HUES48 (cell line): Measurements from ENCODE around the gene SLC7A1.

Experiments
- H3K27ac ChIP-seq: one replicate; pipeline ENCODE4 v1.7.0; 2013; ENCODE audit warnings: low read depth, low read length, inconsistent platforms
- H3K27me3 ChIP-seq: 2 replicates; pipeline ENCODE4 v1.6.1; 2013; ENCODE audit warnings: mild to moderate bottlenecking, low read length; ENCODE audit not compliant: control insufficient read depth, insufficient read depth
- H3K36me3 ChIP-seq: 2 replicates; pipeline ENCODE4 v1.6.1; 2013; ENCODE audit warnings: low read length; ENCODE audit not compliant: control insufficient read depth, insufficient read depth
- H3K4me1 ChIP-seq: 2 replicates; pipeline ENCODE4 v1.6.1; 2013; ENCODE audit warnings: mild to moderate bottlenecking, low read length; ENCODE audit not compliant: control insufficient read depth, insufficient read depth
- H3K4me3 ChIP-seq: 2 replicates; pipeline ENCODE4 v1.5.1; 2013; ENCODE audit warnings: mild to moderate bottlenecking, low read depth, low read length
- H3K9ac ChIP-seq: 2 replicates; pipeline ENCODE4 v1.6.1; 2013; ENCODE audit warnings: mild to moderate bottlenecking, low read depth, low read length, moderate library complexity
- H3K9me3 ChIP-seq: 2 replicates; pipeline ENCODE4 v1.6.1; 2013; ENCODE audit warnings: low read length; ENCODE audit not compliant: control insufficient read depth, insufficient read depth

Gene SLC7A1

GRCh38 chr13:29501674-29502073 is 93.8 kb downstream of the SLC7A1 start:
- no peaks in the 10 kb centered on the region for H3K27me3 ChIP-seq
- H3K9me3 ChIP-seq, result no peaks in the 10 kb centered on the region
- no peak overlapping the region for H3K4me3 ChIP-seq
- no peak overlapping the region for H3K27ac ChIP-seq
- peaks cover 7% of the 10 kb centered on the region; the same call in 1 of the 2 replicates for H3K4me1 ChIP-seq
- no peak overlapping the region for H3K9ac ChIP-seq
- no peaks in the 10 kb centered on the region for H3K36me3 ChIP-seq

DNA sequence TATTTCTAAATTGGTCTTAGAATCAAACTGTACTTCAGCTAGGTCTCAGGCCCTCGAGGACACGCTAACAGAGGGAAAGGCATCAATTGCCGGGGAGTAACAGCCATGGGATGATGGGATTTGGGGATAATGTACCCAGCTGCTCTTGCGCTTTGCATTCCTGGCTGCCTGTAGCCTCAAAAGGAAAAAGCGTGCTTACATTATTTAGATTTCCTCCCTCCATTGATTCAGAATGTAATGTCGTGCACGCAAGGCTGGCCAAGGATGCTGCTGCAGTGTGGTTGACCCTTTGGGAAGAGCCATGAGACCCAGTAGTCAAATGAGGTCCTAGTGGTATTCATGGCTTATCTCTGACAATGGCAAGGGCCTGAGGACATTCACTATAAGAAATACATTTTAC is 95.1 kb downstream of the SLC7A1 start:
- H3K4me1 ChIP-seq, result peaks cover 7% of the 10 kb centered on the region; the same call in 1 of the 2 replicates
- no peak overlapping the region for H3K27ac ChIP-seq
- no peaks in the 10 kb centered on the region for H3K27me3 ChIP-seq
- H3K9ac ChIP-seq, result no peak overlapping the region
- H3K9me3 ChIP-seq, result no peaks in the 10 kb centered on the region
- no peak overlapping the region for H3K4me3 ChIP-seq
- no peaks in the 10 kb centered on the region for H3K36me3 ChIP-seq

DNA sequence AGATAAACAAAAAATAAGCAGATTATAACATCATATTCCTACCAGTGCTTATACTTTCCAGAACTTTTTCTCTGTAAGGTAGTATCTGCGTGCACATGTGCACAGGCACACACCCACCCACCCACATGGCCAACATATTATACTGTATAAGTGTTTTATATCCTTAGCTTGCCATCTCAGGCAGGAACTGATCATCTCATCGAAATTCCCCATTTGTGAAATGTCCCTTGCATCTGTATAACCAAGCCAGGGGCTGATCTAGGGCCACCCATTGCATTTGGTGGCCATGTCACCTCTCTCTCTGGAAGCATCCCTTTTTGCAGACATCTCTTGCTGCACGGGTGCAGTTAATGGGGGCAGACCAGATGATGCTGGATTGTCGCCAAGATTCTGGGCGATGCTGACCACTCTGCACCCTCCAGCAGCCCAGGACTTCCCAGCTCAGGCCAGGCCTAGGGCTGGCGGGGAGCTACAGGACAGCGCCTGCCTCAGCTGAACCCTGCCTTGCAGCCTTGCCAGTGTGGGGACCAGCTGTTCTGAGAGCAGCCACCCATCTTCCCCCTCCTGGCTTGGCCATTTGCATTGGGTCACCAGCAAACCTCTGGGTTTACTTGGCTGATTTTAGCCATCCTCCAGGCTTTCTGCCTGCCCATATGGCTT is 95.9 kb downstream of the SLC7A1 start:
- Histone ChIP-seq H3K4me1 (peaks cover 7% of the 10 kb centered on the region; the same call in 1 of the 2 replicates), H3K27ac (no peak overlapping the region), H3K4me3 (no peak overlapping the region), H3K27me3 (no peaks in the 10 kb centered on the region), H3K36me3 (no peaks in the 10 kb centered on the region), H3K9ac (no peak overlapping the region), H3K9me3 (no peaks in the 10 kb centered on the region)

- Histone ChIP-seq H3K9me3 (no peaks in the 10 kb centered on the region), H3K9ac (no peak overlapping the region), H3K4me3 (no peak overlapping the region), H3K4me1 (peaks cover 11% of the 10 kb centered on the region), H3K27ac (no peak overlapping the region), H3K36me3 (no peaks in the 10 kb centered on the region), H3K27me3 (no peaks in the 10 kb centered on the region)
Observed at GRCh38 chr13:29498426-29499040, 97.0 kb downstream of the SLC7A1 start.

DNA sequence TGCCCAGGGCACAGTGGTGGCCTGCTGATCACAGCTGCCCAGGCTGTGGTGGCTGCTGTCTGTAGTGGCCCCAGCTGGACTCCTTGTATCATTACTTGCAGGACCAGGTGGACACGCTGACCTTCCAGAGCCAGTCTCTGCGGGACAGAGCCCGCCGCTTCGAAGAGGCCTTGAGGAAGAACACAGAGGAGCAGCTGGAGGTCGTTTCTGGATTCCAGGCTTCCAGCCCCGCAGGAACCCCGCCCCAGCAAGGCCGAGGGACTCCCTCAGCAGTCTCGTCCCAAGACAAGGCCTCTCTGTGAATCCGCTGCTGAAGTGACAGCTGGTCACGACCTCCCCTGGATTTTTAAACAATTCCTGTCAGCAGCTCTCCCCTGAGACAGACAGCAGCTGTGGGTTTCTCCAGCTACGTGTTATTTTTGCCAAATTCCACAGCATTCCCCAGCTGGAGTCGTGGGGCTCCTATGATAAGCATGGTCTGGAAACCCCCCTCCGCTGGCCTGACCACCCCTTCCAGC is 98.3 kb downstream of the SLC7A1 start:
- Histone ChIP-seq H3K36me3 (no peaks in the 10 kb centered on the region), H3K4me3 (no peak overlapping the region), H3K27ac (no peak overlapping the region), H3K4me1 (peaks cover 4% of the 10 kb centered on the region; the same call in 1 of the 2 replicates), H3K9me3 (no peaks in the 10 kb centered on the region), H3K9ac (no peak overlapping the region), H3K27me3 (no peaks in the 10 kb centered on the region)

DNA sequence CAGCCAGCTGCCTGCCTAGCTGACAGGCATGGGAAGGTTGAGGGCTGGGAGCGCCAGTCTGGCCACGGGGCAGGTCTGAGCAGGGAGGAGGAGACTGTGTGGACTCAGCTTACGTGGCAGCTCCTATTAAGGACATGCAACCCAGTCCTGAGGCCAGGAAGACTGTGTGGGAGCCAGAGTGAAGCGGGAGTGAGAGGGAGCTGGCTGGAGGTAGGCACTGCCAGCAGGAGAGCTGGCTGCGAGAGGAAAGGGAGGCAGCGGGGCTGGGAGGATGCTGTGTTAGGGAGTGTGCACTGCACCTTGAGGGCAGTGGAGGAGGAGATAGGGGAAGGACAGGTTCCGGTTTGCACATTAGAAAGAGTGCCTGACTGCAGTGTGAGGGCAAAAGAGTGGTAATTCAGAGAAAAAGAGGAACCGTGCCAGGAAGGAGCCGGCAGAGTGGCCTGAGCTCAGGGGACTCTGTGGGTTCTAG is 99.2 kb downstream of the SLC7A1 start:
- Histone ChIP-seq H3K4me1 (peaks cover 4% of the 10 kb centered on the region; the same call in 1 of the 2 replicates), H3K27me3 (no peaks in the 10 kb centered on the region), H3K9ac (no peak overlapping the region), H3K36me3 (no peaks in the 10 kb centered on the region), H3K4me3 (no peak overlapping the region), H3K9me3 (no peaks in the 10 kb centered on the region), H3K27ac (no peak overlapping the region)

DNA sequence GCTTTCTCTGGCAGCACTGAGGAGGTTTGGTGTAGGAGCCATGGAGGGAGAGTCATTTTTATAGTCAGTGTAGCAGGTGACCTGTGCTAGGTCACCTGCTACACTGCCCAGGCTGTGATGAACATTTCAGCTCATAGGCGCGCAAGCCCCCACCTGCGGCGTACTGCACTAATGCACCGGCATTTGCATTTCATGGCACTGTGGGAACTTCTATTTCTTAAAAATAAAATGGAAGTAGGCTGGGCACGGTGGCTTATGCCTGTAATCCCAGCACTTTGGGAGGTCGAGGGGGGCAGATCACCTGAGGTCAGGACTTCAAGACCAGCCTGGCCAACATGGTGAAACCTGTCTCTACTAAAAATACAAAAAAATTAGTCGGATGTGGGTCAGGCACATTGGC is 101.0 kb downstream of the SLC7A1 start:
- Histone ChIP-seq H3K27me3 (no peaks in the 10 kb centered on the region), H3K4me1 (peaks cover 4% of the 10 kb centered on the region; the same call in 1 of the 2 replicates), H3K4me3 (no peak overlapping the region), H3K9me3 (no peaks in the 10 kb centered on the region), H3K36me3 (no peaks in the 10 kb centered on the region), H3K27ac (no peak overlapping the region), H3K9ac (no peak overlapping the region)

- H3K9me3 ChIP-seq, result no peaks in the 10 kb centered on the region
- H3K9ac ChIP-seq, result no peak overlapping the region
- no peaks in the 10 kb centered on the region for H3K27me3 ChIP-seq
- H3K27ac ChIP-seq, result no peak overlapping the region
- H3K4me1 ChIP-seq, result peaks cover 4% of the 10 kb centered on the region; the same call in 1 of the 2 replicates
- no peaks in the 10 kb centered on the region for H3K36me3 ChIP-seq
- no peak overlapping the region for H3K4me3 ChIP-seq
Observed at GRCh38 chr13:29493796-29494195, 101.7 kb downstream of the SLC7A1 start.

- no peak overlapping the region for H3K27ac ChIP-seq
- H3K9ac ChIP-seq, result no peak overlapping the region
- H3K4me1 ChIP-seq, result peaks cover 9% of the 10 kb centered on the region; the same call in 1 of the 2 replicates
- H3K4me3 ChIP-seq, result no peak overlapping the region
- H3K27me3 ChIP-seq, result no peaks in the 10 kb centered on the region
- H3K36me3 ChIP-seq, result no peaks in the 10 kb centered on the region
- no peaks in the 10 kb centered on the region for H3K9me3 ChIP-seq
Observed at GRCh38 chr13:29491248-29491647, 104.2 kb downstream of the SLC7A1 start.

- no peaks in the 10 kb centered on the region for H3K36me3 ChIP-seq
- H3K27ac ChIP-seq, result no peak overlapping the region
- no peak overlapping the region for H3K4me3 ChIP-seq
- peaks cover 9% of the 10 kb centered on the region; the same call in 1 of the 2 replicates for H3K4me1 ChIP-seq
- H3K27me3 ChIP-seq, result no peaks in the 10 kb centered on the region
- no peak overlapping the region for H3K9ac ChIP-seq
- H3K9me3 ChIP-seq, result no peaks in the 10 kb centered on the region
Observed at GRCh38 chr13:29490561-29490885, 105.0 kb downstream of the SLC7A1 start.
